ENCODE results near the gene RMDN3. TPM values are rescaled to one million over a fixed set of nuclear protein-coding genes. Genes with fewer than 3 reads are reported as not detected.

Gene RMDN3
- total RNA-seq, 1 experiment from 2014 or later = 28.3 TPM

- Histone ChIP-seq H3K4me2 (ENCODE audit: insufficient read depth, insufficient read length, low read length) (no peak overlapping the region), H3K4me1 (ENCODE audit: insufficient read depth, low read length) (no peaks in the 10 kb centered on the region), H2BK20ac (ENCODE audit: low read depth, low read length, poor library complexity, severe bottlenecking) (no peak overlapping the region), H2BK5ac (ENCODE audit: insufficient read length, low read length) (no peak overlapping the region), H3K27me3 (ENCODE audit: insufficient read depth, low read length) (no peaks in the 10 kb centered on the region), H3K9ac (ENCODE audit: extremely low read depth, insufficient read length, low read length) (no peak overlapping the region), H4K20me1 (ENCODE audit: control insufficient read depth, insufficient read depth, insufficient read length) (no peaks in the 10 kb centered on the region), H2BK15ac (ENCODE audit: low read depth, low read length) (no peak overlapping the region), H2AK5ac (ENCODE audit: insufficient read length, low read length) (no peak overlapping the region), H4K8ac (replicated peaks; ENCODE audit: insufficient read length, low read depth, low read length) (no peak overlapping the region), H3K18ac (ENCODE audit: insufficient read length, low read depth, low read length) (no peak overlapping the region), H3K79me2 (ENCODE audit: insufficient read depth, low read length) (no peaks in the 10 kb centered on the region), H3K9me3 (ENCODE audit: control insufficient read depth, low read depth, low read length) (no peaks in the 10 kb centered on the region), H2BK120ac (ENCODE audit: low read depth, low read length, poor library complexity, severe bottlenecking) (no peak overlapping the region), H3K14ac (ENCODE audit: insufficient read depth, low read length) (no peak overlapping the region), H3K23me2 (ENCODE audit: insufficient read length, low read depth, low read length, poor library complexity, severe bottlenecking) (no peaks in the 10 kb centered on the region), H3T11ph (ENCODE audit: low read length) (no peak overlapping the region), H3K56ac (ENCODE audit: insufficient read length, low read depth, low read length) (no peak overlapping the region), H2BK12ac (ENCODE audit: insufficient read length, low read depth, low read length) (no peak overlapping the region), H3K23ac (ENCODE audit: insufficient read length, low read depth, low read length) (no peak overlapping the region), H2AFZ (ENCODE audit: low read length) (no peak overlapping the region), H3K4ac (ENCODE audit: low read depth, low read length) (no peak overlapping the region), H3K27ac (ENCODE audit: insufficient read length, low read depth, low read length) (no peak overlapping the region), H4K5ac (ENCODE audit: insufficient read length, low read depth, low read length) (no peak overlapping the region), H3K79me1 (ENCODE audit: insufficient read depth, low read depth, low read length, poor library complexity, severe bottlenecking) (no peaks in the 10 kb centered on the region), H4K91ac (ENCODE audit: insufficient read length, low read depth, low read length) (no peak overlapping the region)
- H3K9me3 Mint-ChIP-seq = no peaks in the 10 kb centered on the region
- H3K27me3 Mint-ChIP-seq (ENCODE audit: low read depth) = no peaks in the 10 kb centered on the region
- H3K36me3 Mint-ChIP-seq (ENCODE audit: insufficient read depth in 1 of 3, low read depth in 3 of 3) = peaks cover 11 to 60% (median 42%) of the 10 kb centered on the region in 3 experiments; a peak in 6 of 7 replicates
- DNase-seq = no peak
- H3K4me3 Mint-ChIP-seq = no peak overlapping the region
- H3K4me1 Mint-ChIP-seq = no peaks in the 10 kb centered on the region
- no peak for TF ChIP-seq CTCF (conservative IDR thresholded peaks at IDR 0.05)
- WGBS (ENCODE audit: extremely low coverage, insufficient read length, low lambda C conversion rate) = no CpG with 5 or more reads among the region's 11 CpGs
- peak overlapping the region in 1 of 3 experiments; percentile 92; a peak in 2 of 7 replicates for H3K27ac Mint-ChIP-seq
Observed at GRCh38 chr15:40776537-40777141, 21.6 kb upstream of the RMDN3 start.

Measured in H9 (cell line).